Inflammatory macrophage treated with lipopolysaccharide for 4 hours (primary cell): Measurements from ENCODE around the gene ERCC2.
"Not testable (repeated sequence)": the region's sequence is repeated elsewhere in the genome, so short reads cannot be mapped to it uniquely, and the experiment has no call there.

Source experiments
- DNase-seq: peaks from one replicate; pipeline ENCODE4 v3.0.0-alpha.2; 2020

ERCC2 gene

DNA sequence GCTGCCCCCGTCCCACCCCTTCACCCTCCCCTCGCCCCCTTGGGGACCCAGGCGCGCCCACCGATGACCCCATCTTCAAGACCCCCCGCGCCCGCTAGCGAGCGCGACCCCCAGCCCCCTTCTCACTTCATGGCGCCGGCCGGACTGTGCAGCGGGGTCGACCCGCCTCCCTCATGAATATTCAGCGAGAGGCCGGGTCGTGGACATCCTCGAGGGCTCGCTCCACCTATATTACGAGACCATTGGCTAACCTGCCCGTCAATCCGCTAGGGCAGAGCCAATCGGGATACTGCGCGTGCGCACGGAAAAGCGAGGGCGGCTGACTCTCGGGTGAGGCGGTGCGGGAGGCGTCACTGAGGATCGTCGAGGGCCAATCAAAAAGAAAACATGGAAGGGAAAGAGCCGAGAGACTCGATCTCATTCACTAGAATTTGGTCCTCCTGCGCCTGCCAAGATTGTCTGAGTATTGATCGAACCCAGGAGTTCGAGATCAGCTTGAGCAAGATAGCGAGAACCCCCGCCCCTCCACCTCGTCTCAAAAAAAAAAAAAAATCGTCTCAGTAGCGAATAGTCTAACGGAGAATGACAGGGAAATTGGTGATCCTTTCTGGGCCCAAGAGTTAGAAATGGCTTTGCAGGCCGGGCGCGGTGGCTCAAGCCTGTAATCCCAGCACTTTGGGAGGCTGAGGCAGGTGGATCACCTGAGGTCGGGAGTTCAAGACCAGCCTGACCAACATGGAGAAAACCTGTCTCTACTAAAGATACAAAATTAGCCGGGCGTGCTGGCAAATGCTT lies at the start of gene ERCC2:
Gene ERCC2 (minus strand): TSS at position 164 of the 795 bp plus-strand sequence. CDS start 33 bp downstream, at position 131.
- peak; percentile 99 for DNase-seq

DNA sequence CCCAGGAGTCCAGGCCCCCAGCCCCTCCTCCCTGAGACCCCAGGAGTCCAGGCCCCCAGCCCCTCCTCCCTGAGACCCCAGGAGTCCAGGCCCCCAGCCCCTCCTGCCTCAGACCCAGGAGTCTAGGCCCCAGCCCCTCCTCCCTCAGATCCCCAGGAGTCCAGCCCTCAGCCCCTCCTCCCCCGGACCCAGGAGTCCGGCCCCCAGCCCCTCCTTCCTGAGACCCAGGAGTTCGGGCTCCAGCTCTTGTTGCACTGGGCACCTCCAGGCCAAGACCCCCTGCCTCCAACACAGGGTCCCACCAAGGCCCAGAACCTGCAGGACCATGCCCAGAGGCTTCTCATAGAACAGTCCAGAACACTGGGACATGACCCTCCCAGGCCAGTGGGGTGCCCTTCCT lies 49.5 kb upstream of the ERCC2 start:
- no peak for DNase-seq

DNA sequence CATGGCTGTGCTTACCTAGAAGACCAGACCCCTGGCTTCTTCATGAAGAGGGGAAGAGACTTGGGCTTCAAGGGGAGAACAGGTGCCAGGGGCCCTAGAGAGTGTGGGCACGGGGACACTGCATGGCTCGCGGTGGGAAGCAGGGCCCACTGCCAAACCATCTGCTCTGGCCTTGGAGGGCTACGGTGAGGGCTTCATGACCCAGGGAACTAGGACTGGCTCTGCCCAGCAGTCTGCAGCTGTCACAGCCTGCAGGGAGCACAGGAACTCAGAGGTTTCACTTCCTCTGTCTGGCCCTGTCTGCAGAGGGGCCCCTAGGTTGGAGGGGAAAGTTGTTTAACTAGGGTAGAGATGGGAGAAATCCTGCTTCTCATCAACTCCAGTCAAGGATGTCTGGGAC lies 49.0 kb upstream of the ERCC2 start:
- peak; percentile 86 for DNase-seq

DNA sequence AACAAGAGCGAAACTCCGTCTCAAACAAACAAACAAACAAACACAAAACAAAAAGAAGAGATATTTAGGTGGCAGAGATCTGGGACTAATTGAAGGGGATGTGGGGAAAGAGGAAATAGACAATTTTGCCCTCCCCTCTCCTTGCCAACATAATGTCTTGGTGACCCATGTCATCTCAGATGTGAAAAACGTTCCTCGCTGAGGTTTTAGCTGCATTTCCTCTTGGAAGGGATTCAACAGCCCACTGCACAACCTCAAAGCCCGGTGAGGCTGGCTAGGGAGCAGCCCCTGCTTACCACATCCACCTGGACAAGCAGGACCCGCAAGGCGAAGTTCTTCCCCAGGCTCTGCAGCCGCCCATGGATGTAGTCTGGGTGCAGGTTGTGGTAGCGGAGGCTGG lies 48.4 kb upstream of the ERCC2 start:
- DNase-seq, result no peak

DNA sequence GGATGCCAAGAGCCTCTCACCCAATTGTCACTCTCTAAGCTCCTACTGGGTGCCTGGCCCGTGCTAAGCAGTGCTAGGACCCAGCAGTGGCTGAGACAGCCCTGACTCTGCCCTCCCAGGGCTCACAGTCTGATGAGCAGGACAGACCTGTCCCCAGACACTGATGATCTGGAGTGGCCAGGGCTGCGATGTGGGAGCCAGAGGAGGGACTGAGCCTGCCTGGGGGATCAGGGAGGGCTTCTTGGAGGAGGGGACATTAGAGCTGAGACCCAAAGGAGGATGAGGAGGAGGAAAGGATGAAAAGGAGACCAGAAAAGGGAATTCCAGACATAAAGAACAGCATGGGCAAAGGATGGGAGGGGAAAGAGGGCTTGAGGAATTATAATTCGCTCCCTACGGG lies 46.8 kb upstream of the ERCC2 start:
- no peak for DNase-seq

DNA sequence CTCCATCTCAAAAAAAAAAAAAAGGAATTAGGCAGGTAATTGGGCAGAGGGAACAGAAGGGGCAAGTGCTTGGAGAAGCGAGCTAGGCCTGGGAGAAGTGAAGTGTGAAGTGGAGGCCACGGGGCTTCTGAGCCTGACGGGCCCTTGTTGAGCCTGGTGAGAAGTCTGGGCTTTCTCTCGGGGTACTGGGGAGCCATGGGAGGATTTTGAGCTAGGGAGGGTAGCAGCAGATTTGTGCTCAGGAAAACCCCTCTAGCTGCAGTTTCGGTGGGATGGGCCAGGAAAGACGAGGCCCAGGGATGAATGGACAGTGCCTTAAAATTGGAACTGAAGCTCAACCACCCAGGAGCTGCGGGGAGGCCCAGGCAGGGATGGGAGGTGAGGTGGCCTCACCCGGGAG lies 44.1 kb upstream of the ERCC2 start:
- DNase-seq, result no peak

DNA sequence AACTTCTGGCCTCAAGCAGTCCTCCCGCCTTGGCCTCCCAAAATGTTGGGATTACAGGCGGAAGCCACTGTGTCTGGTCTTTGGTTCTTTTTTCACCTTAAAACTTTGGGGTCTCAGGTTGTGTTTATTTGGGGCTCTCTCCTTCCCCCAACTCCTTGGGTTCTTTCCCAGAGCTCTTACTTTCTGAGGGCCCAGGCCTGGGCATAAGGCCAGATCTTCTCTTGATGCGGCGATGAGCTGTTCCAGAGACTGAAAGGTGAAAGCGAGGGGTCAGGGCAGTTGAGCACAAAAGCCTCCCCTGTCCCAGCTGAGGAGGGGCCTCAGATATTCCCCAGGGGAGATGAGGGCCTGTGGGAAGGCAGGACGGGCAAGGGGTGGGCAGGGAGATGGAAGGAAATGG lies 43.1 kb upstream of the ERCC2 start:
- DNase-seq, result no peak

DNA sequence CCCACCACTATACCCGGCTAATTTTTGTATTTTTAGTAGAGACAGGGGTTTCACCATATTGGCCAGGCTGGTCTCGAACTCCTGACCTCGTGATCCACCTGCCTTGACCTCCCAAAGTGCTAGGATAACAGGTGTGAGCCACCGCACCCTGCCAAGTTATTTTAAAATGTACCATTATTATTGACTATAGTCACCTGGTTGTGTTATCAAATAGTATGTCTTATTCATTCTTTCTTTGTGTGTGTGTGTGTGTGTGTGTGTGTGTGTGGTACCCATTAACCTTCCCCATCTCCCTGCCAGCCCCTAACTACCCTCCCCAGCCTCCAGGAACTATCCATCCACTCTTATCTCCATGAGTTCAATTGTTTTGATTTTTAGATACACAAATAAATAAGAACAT lies 40.0 kb upstream of the ERCC2 start:
- DNase-seq, result not testable (repeated sequence)

GRCh38 chr19:45409557-45409920 lies 39.2 kb upstream of the ERCC2 start:
- peak; percentile 21 for DNase-seq

DNA sequence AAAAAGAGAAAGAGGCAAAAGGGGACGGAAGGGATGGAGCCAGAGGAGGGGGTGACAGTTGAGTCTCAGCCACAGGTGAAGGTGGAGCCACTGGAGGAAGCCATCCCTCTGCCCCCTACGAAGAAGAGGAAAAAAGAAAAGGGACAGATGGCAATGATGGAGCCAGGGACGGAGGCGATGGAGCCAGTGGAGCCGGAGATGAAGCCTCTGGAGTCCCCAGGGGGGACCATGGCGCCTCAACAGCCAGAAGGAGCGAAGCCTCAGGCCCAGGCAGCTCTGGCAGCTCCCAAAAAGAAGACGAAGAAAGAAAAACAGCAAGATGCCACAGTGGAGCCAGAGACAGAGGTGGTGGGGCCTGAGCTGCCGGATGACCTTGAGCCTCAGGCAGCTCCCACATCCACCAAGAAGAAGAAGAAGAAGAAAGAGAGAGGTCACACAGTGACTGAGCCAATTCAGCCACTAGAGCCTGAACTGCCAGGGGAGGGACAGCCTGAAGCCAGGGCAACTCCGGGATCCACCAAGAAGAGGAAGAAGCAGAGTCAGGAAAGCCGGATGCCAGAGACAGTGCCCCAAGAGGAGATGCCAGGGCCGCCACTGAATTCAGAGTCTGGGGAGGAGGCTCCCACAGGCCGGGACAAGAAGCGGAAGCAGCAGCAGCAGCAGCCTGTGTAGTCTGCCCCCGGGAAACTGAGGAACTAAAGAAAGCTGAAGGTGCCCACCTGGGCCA lies 38.6 kb upstream of the ERCC2 start:
- no peak for DNase-seq

GRCh38 chr19:45408121-45408520 lies 37.7 kb upstream of the ERCC2 start:
- DNase-seq, result no peak

DNA sequence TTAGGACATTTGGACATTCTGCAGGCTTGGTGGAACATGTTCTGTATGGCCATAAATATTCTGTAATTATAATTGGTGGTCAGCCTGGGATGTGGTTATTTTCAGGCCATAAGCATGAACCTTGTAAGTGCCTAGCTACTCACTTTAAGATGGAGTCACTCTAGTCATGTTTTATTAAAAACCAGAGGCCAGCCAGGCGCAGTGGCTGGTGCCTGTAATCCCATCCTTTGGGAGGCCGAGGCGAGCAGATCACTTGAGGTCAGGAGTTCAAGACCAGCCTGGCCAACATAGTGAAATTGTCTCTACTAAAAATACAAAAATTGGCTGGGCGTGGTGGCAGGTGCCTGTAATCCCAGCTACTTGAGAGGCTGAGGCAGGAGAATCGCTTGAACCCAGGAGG lies 37.2 kb upstream of the ERCC2 start:
- not testable (repeated sequence) for DNase-seq

DNA sequence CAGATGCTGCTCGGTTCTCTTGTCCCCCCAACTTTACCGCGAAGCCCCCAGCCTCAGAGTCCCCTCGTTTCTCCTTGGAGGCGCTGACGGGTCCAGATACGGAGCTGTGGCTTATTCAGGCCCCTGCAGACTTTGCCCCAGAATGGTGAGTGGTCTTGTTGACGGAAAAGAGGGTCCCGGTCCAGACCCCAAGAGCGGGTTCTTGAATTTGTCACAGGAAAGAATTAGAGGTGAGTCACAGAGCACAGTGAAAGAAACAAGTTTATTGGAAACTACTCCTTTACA lies 36.7 kb upstream of the ERCC2 start:
- DNase-seq, result no peak

DNA sequence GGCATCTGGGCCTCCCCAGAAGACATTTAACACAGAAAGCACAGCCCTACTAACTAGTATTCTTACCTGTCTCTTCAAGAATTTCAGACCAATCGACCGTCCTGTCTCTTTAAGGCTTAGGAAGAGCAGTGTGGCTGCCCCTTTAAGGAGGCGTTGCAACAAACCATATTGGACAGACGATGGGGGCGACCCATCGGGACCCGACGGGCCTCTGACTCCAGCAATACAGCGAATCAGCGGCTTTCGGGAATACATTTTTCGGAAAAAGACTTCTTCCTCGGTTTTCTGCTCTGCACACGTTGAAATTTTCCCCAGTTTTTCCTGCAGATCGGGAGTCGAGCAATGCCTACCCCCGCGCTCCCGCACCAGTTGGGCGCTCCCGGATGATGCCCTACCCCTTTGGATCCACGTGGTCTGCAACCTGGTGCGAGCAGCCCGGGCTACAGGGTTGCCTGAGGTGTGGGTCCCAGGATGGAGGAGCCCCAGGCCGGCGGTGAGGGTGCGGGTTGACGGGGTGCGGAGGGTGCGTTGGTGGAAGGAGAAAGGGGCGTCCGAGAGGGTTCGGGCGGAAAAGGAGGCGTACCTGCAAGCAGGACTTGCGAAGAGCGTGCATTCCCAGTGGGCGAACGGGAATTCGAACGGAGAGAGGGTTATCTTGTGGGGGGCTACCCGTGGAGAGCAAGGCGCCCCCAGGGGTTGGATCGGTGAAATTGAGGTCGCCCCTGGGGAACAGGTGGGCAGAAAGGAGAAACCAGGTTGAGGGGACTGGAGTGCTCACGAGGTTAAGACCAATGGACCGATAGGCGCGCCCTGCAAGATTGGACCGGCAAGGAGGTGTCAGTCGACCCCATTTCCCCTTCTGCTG lies 36.1 kb upstream of the ERCC2 start, which contains the start of gene POLR1G:
Gene POLR1G (plus strand): TSS at position 419 of the 865 bp plus-strand sequence. CDS start 53 bp downstream, at position 472.
- DNase-seq, result peak; percentile 80

DNA sequence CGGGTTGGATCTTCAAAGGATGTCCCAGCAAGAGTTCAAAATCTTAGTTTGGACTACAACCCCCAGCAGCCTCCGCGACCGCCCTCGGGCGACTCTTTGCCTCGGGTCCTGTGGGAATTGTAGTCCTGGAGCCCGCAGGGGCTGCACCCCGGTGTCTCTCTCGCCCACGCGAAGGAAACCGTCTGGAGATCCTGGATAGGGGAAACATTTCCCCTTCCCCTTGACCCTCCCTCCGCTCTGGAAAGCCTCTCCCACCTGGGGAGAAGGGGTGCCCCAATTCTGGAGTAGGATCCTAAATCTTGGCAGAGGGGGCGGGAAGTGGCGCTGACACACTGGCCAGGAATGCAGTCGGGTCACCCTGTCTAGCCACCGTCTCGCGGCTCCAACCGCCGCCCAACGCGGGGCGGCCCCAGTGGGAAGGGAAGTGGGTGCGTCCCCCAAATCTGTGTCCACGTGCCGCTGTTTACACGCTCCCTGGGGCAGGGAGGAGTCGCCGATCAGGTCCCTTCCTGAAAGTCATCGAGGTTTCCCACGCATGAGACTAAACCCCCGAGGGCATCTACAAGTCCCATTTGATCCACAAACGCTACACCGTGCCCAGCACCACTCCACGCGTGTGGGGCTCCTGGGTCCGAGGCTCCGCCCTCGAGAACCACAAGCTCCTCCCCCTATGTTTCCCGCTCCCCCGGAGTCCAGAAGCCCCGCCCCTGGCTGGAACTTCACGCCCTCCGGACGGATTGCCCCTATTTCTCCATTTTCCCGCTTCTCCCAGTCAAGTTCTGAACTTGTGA lies 35.3 kb upstream of the ERCC2 start:
- DNase-seq, result peak; percentile 83

GRCh38 chr19:45404557-45405434 lies 34.4 kb upstream of the ERCC2 start, which contains the start of gene PPP1R13L:
Gene PPP1R13L, minus strand, starts transcription at chr19:45405069. Its CDS starts 6,751 bp downstream, at chr19:45398318.
- DNase-seq, result no peak

DNA sequence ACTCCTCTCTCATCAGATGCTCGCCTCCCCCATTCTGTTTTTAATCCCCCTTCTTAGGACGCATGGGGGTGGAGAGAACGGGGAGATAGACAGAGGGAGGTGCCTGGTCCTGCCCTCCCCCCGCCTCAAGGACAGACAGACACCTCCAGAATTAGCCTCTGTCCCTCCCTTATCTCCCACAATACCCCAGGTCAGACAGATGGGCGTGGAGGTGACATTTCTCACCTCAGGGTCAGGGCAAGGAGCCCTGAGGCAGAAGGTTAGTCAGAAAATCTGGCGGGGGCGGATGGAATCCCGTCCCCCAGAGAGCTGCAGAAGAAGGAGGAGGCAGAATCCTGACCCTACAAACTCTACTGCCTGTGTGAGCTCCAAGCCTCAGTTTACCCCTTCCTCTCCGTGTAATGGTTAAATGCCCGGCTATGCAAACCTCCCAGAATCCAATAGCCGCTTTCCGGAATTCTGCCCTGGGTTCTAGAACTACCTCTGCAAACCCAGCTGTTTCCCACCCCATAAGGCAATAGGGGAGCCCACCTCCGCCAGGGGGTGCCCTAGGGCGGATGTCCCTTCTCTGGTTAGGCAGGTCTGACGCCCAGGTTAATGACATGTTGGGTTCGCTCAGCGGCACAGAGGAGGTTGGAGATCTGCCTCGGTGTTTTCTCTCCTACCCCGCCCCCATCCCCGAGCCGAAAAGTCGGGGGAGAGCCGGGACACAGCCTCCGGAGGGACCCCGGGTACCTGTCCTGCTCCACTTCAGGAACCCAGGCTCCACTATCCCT lies 33.6 kb upstream of the ERCC2 start:
- DNase-seq, result no peak

GRCh38 chr19:45403272-45403671 lies 32.9 kb upstream of the ERCC2 start:
- no peak for DNase-seq

DNA sequence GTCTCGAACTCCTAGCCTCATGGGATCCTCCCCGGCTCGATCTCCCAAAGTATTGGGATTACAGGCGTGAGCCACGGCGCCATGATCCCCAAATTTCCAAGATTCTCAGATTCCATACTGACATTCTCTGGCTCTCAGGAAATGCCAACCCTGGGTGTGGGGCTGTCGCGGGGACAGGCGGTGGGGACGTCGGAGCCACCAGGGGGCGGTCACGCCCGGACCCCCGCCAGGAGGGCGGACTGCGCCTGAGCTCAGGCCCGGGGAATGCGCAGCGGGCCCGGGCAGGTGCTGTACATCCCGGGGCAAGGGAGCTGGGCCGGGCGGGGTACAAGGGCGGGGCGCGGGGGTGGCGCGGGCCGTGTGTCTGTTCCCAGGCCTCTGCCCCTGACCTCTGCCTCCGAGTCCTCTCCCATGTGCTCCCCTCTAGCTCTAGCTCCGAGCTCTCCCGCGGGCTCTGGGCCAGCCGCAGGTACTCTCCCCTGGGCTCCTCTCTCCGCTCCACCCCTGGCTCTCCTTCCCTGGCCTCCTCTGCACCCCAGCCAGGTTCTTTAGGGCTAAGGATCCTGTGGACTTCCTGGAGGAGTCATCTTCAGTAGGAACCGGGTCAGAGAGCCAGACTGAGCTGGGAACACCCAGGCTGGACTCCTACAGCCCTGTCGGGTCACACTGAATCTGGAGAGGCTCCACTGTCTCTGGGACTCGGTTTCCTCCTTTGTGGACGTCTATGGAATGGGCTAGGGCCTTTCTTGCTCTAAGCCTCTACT lies 32.1 kb upstream of the ERCC2 start:
- DNase-seq, result no peak

DNA sequence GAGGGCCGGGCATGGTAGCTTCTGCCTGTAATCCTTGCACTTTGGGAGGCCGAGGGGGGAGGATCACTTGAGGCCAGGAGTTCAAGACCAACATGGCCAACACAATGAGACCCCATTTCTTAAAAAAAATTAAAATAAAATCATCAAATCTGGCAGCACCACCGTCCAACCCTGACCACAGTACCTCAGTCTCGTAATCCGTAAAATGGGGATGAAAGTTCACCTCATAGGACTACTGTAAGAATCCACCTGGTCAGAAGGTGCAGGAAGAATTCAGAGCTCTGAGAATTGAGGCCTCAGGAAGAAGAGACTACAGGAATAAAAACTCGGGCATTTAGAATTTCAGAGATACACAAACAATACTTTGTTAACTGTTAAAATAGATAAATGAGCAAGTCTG lies 31.4 kb upstream of the ERCC2 start:
- no peak for DNase-seq
